HG03175 (cell line): ENCODE data around the gene SND1.

Experiments used
- ATAC-seq: cut with Tn5 transposase; IDR thresholded peaks from one replicate; pipeline ENCODE4 v1.9.1; 2021; ENCODE audit warnings: mild to moderate bottlenecking, moderate library complexity; ENCODE audit not compliant: unreplicated experiment

Gene SND1

GRCh38 chr7:127924874-127925273, 272.9 kb downstream of the SND1 start:
- no peak for ATAC-seq

- no peak for ATAC-seq
Observed at GRCh38 chr7:127927348-127927696, 275.3 kb downstream of the SND1 start.

GRCh38 chr7:127928222-127928621, 276.2 kb downstream of the SND1 start:
- no peak for ATAC-seq

GRCh38 chr7:127928852-127929251, 276.9 kb downstream of the SND1 start:
- no peak for ATAC-seq

DNA sequence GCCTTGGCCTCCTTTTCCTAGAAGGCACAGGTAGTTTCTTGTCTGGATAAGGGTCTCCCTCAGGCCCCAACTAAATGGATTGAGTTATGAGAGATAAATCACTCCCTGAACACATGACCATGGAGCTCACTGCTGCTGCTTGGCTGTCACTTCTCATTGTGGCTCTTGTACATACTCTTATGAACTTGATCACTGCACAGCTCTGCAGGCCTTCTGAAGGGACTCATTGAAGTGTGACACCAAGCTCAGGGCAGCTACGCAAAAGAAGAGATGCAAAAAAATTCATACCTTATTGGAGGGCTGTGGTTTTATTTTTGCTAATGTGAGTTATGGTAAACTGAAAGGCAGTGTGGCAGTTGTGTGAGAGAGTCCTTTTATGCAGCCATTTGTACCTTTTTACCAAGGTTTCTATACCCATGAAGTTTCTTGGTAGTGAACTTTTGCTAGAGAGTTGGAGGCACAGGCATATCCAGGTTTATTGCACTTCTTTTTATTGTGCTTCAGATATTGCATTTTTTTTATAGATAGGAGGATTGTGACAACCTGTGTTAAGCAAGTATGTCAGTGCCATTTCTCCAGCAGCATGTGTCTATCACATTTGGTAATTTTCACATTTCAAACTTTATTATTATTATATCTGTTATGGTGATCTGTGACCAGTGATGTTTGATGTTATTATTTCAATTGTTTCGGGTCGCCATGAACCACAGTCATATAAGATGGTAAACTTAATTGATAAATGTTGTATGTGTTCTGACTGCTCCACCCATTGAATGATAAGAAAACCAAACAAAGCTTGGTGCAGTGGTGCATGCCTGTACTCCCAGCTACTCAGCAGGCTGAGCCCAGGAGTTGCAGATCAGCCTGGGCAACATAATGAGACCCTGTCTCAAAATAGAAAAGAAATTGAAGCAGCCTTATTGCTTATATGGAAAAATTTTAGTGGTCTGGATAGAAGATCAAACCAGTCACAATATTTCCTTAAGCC, 278.6 kb downstream of the SND1 start:
- no peak for ATAC-seq

DNA sequence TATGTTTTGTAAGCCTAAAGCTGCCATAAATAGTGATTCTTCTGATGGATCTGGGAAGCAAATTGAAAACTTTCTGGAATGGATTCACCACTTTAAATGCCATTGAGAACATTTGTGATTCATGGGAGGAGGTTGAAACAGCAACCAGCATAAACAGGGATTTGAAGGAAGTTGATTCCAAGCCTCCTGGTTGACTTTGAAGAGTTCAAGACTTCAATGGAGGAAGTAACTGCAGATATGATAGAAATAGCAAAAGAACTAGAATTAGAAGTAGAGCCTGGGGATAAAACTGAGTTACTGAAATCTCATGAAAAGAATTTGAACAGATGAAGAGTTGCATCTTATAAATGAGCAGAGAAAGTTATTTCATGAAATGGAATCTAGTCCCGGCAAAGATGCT, 280.1 kb downstream of the SND1 start:
- ATAC-seq, result no peak

- no peak for ATAC-seq
Observed at GRCh38 chr7:127932496-127932895, 280.5 kb downstream of the SND1 start.

DNA sequence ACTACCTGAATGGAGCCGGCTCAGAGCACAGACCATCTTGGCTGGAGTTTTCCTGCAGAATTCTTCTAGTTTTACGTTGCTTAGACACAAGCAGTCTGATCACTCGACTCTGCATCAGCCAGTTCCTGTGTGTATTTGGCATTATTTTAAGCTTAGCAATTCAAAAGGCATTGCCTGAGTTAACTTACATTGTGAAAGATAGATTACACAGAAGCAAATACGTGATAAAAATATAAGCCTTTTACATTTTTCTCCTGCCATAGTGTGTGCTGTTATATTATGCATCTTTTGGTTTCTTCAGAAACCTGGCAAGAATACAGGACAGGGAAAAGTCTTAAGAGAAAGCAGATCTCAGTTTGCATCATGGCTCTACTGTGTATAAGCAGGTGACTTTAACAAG, 281.2 kb downstream of the SND1 start:
- no peak for ATAC-seq

- no peak for ATAC-seq
Observed at GRCh38 chr7:127934711-127935110, 282.7 kb downstream of the SND1 start.

DNA sequence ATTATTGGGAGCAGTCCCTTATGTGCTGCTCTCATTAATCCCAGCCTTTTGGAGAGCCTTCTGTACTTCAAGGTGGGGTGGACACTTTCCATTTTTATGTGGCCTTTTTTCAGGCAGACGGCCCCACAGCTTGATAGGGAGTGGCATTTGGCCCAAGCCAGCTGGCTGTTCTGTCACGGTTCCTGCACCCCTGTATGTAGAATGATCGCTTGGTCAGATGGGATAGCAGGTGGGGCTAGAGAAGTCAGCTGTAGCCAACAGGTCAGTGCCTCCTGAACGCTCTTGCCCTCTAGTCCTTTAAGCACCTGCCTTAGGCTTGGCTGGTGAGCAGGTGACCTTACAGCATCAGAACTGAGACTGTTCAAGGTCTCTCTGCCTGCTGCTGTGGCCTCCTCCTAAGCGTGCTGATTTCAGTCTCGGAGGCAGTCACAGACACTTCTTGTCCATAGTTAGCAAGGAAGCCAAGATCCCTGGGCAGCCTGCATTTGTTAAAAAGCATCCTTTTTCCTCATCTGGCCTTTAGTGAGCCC, 283.9 kb downstream of the SND1 start:
- ATAC-seq, result no peak

DNA sequence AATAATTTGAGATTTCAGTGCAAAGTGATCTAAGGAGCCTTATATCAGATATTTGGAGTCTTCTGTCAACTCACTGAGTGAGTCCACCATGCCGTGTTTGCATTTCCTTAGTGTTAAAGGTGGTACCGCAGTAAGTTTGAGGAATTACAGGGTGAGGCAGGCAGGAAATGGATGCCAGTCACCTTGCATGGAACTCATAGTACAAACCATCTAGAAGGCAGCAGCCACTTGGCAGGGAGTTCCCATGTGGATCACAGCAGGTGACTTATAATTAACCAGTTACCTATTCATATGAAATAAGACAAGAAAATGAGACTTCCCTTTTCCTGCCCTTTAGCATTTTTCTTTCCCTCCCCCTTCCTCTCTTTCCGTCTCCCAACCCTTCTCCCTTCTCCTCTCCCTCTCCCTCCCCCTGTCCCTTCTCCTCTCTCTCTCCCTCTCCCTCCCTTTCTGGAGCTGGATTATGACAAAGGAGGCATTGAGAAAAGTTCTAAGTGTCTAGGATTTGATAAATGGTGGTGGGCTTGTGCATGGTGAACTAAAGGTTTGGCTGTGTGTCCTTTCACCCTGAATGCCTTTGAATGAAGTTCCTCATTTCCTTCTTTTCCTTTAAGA, 285.2 kb downstream of the SND1 start:
- no peak for ATAC-seq

DNA sequence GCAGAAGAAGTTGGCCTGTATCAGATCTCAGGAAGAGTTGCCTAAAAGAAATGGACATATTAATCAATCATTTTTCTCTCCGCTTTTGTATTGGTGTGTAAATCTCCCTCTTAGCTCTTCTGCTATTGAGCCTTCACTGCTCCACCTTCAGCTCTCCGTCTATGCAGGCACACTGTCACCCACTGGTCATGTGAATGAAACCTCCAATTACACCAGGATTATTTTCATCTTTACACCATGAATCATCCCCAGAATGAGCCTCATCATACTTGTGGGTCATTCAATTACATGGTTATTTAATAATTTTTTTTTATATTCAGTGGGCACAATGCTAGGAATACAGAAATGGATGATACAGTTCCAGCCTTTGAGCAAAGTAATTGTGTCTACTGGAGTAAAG, 286.6 kb downstream of the SND1 start:
- ATAC-seq, result no peak

DNA sequence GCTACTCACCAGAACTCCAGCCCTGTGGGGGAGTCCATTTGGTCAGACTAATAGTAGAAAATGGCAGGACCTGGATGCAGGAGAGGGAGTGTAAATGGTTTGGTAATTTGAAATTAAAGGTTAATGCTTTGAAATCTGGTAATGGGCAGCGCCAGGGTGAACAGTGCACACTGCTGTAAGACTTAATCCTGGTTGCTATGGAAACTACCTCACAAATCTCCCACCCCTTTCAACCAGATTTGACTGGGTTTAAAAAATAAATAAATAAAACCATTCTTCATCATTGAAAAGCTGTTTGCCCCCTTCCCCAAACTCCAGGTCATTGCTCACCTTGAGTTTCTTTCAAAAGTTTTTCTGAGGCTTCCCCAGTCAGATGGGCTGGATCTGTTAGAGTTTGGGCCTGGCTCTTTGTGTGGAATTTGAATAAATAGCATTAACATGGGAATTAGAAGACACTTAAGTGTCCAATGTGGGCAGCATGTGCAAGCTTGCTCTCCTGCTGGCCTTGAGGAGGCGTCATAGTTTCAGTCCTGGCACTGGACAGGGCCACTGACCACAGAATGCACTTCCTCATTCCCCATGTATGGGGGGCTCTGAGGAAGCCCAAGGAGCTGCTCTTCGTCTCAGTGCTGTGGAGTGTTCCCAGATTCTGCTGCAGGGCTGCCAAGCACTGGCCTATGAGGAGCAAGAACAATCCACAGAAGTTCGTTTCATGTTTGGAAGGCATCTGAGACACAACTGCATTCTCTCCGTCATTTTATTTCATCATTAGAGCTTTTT, 288.6 kb downstream of the SND1 start:
- no peak for ATAC-seq

GRCh38 chr7:127941476-127942210, 289.6 kb downstream of the SND1 start:
- ATAC-seq, result no peak

DNA sequence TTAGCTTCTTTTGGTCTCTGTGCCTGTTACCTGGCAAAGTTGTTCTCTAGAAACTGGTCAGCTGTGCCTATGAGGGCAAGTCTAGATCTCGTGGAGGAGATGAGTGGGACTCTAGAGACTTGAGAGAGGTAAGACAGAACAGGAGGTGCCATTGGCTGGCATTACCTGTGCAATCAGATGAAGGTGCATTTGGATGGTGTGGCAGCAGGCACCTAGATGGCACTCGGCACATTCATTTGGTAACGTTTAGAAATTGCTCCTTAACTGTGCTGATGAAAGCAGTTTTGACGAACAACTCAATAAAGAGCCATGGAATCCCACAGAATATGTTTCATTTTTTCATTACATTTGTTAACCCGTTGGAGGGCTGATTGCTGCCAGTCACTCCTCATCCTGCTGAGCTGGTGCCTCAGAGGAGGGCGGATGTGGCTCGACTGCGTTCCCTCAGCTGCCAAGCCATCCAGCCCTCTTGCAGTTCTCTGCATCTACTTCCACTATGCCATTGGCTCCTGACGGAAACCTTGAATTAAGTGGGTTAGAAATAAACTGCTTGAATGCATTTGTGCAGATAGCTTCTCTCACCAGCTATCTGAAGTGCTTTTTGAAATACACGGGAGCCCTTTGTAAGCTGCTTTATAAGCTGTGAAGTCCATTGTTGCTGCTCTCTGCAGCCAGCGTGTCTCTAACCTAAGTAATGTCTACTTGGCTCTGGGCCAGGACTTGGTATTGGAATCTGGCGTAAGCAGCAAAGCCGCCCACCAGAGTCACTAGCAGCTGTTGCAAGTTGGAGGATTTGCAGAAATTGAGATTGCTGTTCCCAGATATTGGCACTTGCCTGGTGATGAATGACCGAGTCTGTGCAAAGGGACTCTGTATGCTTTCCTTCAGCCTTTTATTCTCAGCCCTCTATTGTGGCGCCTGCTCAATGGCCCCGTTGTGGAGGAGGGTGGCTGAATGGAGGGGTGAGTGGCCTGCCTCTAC, 291.8 kb downstream of the SND1 start:
- no peak for ATAC-seq

DNA sequence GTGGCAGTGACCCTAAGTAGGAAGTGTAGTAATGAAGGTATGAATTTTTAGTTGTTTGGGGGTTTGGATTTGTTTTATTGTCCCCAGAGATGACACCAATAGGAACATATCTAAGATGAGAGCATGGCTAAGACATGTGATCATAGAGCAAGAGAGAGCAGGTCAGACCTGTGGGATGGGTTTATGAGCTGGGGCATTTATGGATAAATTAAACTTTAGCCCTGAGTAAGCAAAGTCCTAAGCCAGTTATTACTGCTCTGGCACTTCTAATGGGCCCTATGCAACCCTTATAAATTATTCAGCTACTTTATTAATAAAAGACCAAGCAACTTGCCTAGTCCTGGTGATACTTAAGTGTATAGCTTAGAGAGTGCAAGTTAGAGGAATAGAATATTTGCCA, 294.1 kb downstream of the SND1 start:
- no peak for ATAC-seq

DNA sequence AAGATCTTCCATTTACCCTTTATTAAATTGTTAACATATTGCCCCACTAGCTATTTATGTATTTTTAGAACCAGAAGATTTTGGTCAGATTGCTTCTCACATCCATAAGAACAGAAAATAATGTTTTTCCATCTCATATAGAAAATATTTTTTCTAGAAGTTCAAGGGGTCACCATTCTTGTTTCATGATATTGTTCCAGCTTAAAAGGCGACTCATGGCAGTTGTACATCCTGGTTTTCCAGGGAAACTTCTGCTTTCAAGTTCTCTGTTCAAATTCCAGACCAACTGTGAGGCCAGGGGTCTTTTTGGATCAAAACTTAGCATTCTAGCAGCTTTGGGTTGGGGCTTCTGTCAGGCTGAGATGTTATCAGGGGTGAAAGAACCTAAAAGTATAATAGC, 294.9 kb downstream of the SND1 start:
- ATAC-seq, result no peak

- ATAC-seq, result no peak
Observed at GRCh38 chr7:127948312-127948711, 296.3 kb downstream of the SND1 start.

DNA sequence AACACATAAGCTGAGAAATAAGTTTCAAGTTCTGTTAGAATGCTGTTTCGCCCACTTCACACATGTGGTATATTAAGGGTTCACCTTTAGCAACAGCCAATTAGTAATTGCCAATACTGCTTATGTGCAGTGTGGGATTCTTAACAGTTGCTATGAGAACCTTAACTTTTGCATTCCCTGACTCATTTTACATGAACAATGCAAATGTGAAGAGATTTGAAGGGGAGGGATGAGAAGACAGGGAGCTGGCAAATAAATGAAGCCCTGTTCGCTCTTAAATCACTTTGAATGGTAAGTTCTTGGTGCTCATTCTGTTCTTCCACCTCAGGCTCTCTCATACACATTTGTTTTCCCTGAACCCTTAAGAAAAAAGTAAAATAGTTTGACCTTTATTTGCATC, 296.9 kb downstream of the SND1 start:
- ATAC-seq, result no peak
